ENCODE results near the gene CLIC4.
"Not testable (repeated sequence)": the region's sequence is repeated elsewhere in the genome, so short reads cannot be mapped to it uniquely, and the experiment has no call there.

CLIC4 gene

DNA sequence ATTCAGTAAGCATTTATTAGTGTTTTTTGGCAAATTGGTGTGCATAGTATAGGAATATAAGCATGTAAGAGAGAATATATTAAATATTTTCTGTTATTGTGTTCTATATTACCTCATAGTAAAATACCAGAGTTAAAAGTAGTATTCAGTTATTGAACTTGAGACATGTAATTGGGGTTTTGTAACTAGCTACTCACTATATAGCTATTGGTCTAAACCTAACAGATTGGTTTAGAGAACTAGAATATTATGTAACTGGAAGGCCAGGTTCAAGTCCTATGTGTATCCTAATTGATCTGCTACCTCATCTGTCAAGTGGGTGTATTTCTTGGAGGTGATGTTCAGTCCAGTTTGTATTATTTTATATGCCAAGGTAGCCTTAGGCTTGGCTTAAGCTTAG, 26.3 kb downstream of the CLIC4 start:
- DNase-seq (ENCODE audit: low read depth in 2 of 2) = no peak

GRCh38 chr1:24773618-24774017, 28.4 kb downstream of the CLIC4 start:
- DNase-seq (ENCODE audit: low read depth in 2 of 2) = no peak

DNA sequence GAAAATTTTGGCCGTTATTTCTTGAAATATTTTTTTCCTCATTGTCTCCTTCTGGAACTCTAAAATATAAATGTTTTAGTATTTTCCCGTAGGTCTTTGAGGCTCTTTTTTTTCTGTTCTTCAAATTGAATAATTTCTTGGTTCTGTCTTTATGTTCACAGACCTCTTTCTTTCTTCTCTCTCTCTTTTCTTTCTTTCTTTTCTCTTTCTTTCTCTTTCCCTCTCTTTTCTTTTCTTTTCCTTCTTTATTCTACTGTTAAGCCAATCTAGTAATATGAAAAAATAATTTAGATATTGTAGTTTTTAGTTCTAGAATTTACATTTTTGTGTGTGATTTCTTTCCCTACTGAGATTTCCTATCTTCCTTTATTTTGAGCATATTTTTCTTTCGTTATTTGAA, 30.1 kb downstream of the CLIC4 start:
- DNase-seq (ENCODE audit: low read depth in 2 of 2) = no peak

DNA sequence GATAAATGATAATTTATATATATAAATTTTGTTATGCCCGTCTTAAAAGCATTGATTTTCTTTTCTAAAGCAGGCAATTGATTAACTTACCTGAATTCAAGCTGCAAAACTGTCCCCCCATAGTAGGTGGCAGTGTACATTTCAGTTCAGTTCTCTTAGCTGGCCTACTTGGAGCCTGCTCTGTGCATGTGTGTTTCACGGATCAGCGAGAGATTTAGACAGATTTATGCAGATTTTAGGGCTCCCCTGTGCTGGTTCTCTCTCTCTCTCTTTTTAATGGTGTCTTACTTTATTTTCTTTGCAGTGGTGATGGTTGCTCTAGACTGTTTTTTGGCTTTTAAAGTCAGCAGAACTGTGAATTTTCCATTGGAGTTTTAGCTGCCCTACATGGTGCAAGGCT, 30.7 kb downstream of the CLIC4 start:
- DNase-seq (ENCODE audit: low read depth in 2 of 2) = no peak

- no peak for DNase-seq (ENCODE audit: low read depth in 2 of 2)
These were observed 31.6 kb downstream of the CLIC4 start for GRCh38 chr1:24776821-24777220.

- DNase-seq (ENCODE audit: low read depth in 2 of 2) = no peak
These were observed 32.9 kb downstream of the CLIC4 start for GRCh38 chr1:24778141-24778540.

DNA sequence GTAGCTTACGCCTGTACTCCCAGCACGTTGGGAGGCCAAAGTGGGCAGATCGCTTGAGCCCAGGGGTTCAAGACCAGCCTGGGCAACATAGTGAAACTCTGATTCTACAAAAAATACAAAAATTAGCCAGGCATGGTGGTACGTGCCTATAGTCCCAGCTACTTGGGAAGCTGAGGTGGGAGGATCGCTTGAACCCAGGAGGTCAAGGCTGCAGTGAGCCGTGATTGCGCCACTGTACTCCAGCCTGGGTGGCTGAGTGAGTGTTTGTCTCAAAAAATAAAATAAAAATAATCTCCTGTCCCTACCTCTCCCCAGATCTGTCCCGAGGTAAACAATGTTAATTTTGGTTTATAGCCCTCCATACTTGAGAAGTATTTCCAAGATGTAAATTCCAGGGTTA, 34.0 kb downstream of the CLIC4 start:
- DNase-seq (ENCODE audit: low read depth in 2 of 2) = not testable (repeated sequence)

DNA sequence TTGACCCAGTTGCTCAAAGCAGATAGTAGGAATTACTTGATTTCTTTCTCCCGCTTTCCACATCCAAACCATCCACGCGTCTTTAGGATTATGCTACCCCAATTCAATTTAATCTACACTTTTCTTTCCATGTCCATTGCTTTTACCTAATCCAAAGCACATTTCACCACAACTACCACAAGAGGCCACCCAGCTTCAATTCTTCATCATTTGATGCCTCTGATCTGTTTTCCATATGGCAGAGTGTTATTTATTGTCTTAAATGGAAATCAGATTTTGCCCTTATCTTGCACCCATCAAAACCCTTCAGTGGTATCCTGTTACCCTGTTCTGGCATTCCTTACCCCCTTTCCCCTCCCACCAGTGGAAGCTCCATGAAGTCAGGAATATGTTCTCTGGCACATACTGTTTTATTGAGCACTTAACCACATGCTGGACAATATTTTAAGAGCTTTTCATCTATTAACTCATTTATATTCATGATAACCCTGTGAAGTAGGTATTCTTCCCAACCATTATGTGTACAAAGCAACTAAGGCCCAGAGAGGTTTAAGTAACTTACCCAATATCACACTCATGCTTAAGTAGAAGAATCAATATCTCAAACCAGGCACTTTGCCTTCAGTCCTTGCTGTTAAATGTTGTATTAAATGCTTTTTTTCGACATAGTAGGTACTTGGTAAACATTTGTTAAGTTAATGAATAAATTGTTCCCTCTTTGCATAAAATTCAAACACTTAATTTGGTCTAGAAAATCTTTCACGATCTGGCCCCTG, 34.6 kb downstream of the CLIC4 start:
- DNase-seq (ENCODE audit: low read depth in 2 of 2) = no peak

- not testable (repeated sequence) for DNase-seq (ENCODE audit: low read depth in 2 of 2)
These were observed 35.4 kb downstream of the CLIC4 start for GRCh38 chr1:24780626-24781025.

GRCh38 chr1:24782689-24783088, 37.4 kb downstream of the CLIC4 start:
- no peak for DNase-seq (ENCODE audit: low read depth in 2 of 2)

DNA sequence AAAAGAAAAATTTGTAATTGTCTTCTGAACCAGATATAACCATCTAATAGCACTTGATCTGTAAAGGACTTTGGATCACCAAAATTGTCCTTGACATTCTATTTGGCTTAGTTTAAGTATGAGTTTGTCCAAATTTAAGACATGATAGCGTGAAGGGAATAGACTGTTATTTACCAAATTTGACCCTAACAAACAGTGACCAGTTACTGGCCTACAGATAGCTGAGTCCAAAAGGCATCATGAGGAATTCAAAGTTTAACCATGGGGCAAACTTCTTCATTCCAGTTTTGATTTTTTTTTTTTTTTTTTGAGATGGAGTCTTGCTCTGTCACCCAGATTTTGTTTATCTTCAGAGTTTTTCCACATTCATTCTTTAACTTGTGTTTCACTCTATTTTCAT, 38.5 kb downstream of the CLIC4 start:
- DNase-seq (ENCODE audit: low read depth in 2 of 2) = no peak

GRCh38 chr1:24786191-24786590, 40.9 kb downstream of the CLIC4 start:
- no peak for DNase-seq (ENCODE audit: low read depth in 2 of 2)

- DNase-seq (ENCODE audit: low read depth in 2 of 2) = no peak
These were observed 45.2 kb downstream of the CLIC4 start for GRCh38 chr1:24790490-24790889.

GRCh38 chr1:24793447-24794129, 48.3 kb downstream of the CLIC4 start:
- no peak for DNase-seq (ENCODE audit: low read depth in 2 of 2)

DNA sequence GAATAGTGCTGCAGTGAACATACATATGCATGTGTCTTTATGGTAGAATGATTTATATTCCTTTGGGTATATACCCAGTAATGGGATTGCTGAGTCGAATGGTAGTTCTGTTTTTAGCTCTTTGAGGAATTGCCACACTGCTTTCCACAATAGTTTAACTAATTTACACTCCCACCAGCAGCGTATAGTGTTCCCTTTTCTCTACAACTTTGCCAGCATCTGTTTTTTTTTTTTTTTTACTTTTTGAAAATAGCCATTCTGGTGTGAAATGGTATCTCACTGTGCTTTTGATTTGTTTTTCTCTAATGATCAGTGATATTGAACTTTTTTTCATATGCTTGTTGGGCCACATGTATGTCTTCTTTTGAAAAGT, 48.9 kb downstream of the CLIC4 start:
- not testable (repeated sequence) for DNase-seq (ENCODE audit: low read depth in 2 of 2)

- no peak for DNase-seq (ENCODE audit: low read depth in 2 of 2)
These were observed 50.0 kb downstream of the CLIC4 start for GRCh38 chr1:24795236-24795635.

DNA sequence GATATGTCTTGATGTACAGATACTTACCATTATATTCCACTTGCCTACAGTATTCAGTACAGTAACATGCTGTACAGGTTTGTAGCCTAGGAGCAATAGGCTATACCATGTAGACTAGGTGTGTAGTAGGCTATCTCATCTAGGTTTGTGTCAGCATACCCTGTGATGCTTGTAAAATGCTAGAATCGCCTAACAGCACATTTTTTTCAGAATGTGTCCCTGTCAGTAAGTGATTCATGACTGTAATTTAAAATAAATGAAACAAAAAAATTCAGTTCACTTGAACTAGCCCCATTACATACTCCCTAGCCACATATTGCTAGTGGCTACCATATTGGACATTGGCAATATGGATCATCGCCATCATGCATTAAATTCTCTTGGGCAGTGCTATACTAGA, 51.3 kb downstream of the CLIC4 start:
- DNase-seq (ENCODE audit: low read depth in 2 of 2) = no peak

- DNase-seq (ENCODE audit: low read depth in 2 of 2) = not testable (repeated sequence)
These were observed 54.0 kb downstream of the CLIC4 start for GRCh38 chr1:24799242-24799641.

GRCh38 chr1:24801176-24801575, 55.9 kb downstream of the CLIC4 start:
- no peak for DNase-seq (ENCODE audit: low read depth in 2 of 2)

DNA sequence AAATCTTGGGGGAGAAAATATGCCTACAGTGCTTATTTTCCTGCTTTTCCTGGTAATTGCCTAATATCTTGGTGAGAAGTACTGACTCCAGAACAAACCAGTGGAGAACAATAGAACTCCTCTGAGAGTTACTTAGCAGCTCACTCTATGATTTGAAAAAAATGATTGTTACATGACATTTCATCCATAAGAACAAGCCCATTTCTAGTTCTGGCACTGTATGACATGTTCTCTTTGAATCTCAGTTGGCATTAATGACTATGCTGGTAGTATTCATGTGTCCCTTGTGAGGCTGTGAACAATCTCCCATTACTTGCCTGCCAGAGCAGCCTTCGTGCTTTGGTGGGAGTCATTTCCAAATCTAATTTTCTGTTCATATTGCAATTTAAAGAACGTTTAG, 58.0 kb downstream of the CLIC4 start:
- no peak for DNase-seq (ENCODE audit: low read depth in 2 of 2)

DNA sequence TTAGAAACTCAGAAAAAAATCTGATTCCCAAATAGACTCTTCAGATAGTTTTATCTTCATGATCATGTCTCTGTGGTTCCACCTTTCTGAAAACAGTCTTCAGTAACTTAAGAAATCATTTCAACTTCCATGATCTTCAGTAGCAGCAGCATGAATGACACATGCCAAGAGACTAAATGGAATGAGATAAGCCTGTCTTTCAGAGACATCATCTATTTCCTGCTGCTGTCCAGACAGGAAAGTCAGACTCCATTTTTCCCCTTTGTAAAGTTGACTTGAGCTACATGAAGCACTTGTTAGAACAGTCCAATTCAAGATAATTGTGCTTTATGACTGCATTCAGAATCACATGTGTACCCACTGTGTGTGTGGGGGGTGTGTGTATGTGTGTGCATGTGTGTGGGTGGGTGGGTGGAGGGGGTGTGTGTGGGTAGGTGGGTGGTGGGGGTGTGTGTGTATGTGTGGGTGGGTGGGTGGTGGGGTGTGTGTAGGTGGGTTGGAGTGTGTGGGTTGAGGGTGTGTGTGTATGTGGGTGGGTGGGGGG, 58.8 kb downstream of the CLIC4 start:
- no peak for DNase-seq (ENCODE audit: low read depth in 2 of 2)

DNA sequence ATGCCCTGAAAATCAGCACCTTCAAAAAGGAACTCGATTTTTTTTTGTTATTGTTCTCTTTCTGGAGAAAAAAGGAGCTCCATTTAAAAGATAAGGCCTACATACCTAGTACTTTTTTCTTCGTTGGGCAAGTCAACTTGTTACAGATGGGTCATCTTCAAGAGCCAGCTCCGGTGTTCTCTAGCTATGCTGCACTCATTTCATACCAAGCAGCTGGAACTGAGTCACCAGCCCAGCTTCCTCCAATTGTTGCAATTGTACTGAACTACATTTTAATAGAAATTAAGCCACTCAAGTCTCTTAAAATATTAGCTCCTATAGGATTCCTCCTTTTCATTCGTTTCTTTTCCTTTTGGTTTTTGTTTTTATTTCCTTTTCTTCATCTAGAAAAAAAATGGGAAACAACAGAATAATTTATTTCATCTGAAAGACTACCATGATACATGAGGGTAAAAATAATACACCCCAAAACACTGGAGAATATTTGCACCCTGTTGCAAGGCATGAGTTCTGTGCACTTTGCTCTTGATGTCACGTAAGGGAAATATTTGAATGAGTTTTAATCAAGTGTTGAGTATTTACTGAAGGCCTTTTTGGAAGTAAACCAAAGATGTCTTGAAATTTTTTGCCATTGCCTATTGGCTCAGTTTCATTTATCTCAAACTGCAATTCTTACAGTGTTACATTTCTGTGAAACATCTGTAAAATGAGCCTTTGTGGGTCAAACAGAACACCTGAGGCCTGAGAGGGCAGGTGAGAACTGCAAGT, 60.5 kb downstream of the CLIC4 start:
- DNase-seq (ENCODE audit: low read depth in 2 of 2) = no peak

Data from stimulated activated CD8-positive, alpha-beta memory T cell treated with anti-CD3 and anti-CD28 coated beads, Interleukin-15, amount 100 ng/mL, for 4 hours (primary cell).